Liver (tissue), 3 donors: ENCODE data around the gene BSDC1.

Experiments used
- CTCF ChIP-seq: fragments of 150-350 bp; IDR thresholded peaks from 2 replicates; pipeline ENCODE4 v1.5.1; 2017; ENCODE audit warnings: improper control_type of control experiment, low read depth, low read length; ENCODE audit not compliant: missing input control
- EGR1 ChIP-seq, 2 donors: IDR thresholded peaks; 2 replicates each; pipeline ENCODE4 v1.6.1; 2016 to 2018; ENCODE audit warnings: antibody characterized with exemption in 2 of 2, low read depth in 2 of 2
- HNF4G ChIP-seq: IDR thresholded peaks from 2 replicates; pipeline ENCODE4 v1.6.1; 2016; ENCODE audit warnings: antibody characterized with exemption
- JUND ChIP-seq, 2 donors: IDR thresholded peaks; 2 replicates each; pipeline ENCODE4 v1.6.1; 2016; ENCODE audit warnings: antibody characterized with exemption in 2 of 2
- NR2F2 ChIP-seq: IDR thresholded peaks from 2 replicates; pipeline ENCODE4 v1.6.1; 2016; ENCODE audit warnings: antibody characterized with exemption
- RAD21 ChIP-seq, 2 donors: IDR thresholded peaks; 2 replicates each; pipeline ENCODE4 v1.6.1; 2016; ENCODE audit warnings: antibody characterized with exemption in 2 of 2, mild to moderate bottlenecking in 2 of 2
- REST ChIP-seq: IDR thresholded peaks from 2 replicates; pipeline ENCODE4 v1.6.1; 2016; ENCODE audit warnings: antibody characterized with exemption, mild to moderate bottlenecking
- RXRA ChIP-seq, 2 donors: IDR thresholded peaks; 2 replicates each; pipeline ENCODE4 v1.6.1; 2017 to 2018; ENCODE audit warnings: antibody characterized with exemption in 2 of 2, mild to moderate bottlenecking in 1 of 2
- TAF1 ChIP-seq: conservative IDR thresholded peaks from 2 replicates; pipeline ENCODE4 v1.6.1; 2016; ENCODE audit warnings: antibody characterized with exemption, mild to moderate bottlenecking
- ZBTB33 ChIP-seq: IDR thresholded peaks from 2 replicates; pipeline ENCODE4 v1.6.1; 2016; ENCODE audit warnings: antibody characterized with exemption
- TF ChIP-seq, protein P1 (sequence below): IDR thresholded peaks from 2 replicates; pipeline ENCODE4 v1.6.1; 2016; ENCODE audit warnings: antibody characterized with exemption
- TF ChIP-seq, protein P2 (sequence below): IDR thresholded peaks from 2 replicates; pipeline ENCODE4 v1.6.1; 2016; ENCODE audit warnings: antibody characterized with exemption
- donor health status: healthy.
- donor health status: healthy.

DNA sequence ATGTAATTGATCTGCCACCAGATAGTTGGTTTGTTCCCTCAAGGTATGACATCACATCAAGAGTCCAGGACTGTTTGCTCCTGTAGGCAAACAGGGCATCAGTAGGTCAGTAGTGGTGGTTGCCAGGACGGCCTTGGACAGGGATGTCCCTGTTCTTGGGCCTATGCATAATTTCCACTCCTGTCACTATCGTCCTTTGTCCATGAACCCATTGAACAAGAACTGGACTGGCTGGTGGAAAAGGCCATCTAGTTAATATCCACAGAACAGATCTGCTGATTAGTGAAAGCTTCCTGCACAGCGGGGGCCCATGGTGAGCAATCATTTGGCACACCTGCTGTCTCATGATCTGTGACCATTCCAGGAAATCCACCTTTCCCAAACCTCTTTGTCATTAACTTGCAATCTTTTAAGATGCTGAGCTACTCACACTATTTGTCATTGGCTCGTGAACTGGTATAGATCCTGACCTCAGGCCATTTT, 12.4 kb upstream of the BSDC1 start:
- TF ChIP-seq, protein P1, sequence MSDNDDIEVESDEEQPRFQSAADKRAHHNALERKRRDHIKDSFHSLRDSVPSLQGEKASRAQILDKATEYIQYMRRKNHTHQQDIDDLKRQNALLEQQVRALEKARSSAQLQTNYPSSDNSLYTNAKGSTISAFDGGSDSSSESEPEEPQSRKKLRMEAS = peak; percentile 55
- TF ChIP-seq RXRA (IDR thresholded peaks at IDR 0.05) (peak; percentile 94 to 95), CTCF (no peak), ZBTB33 (peak; percentile 71), NR2F2 (no peak), EGR1 (IDR thresholded peaks at IDR 0.05; ENCODE audit: low read depth in 2 of 2) (peak; percentile 59 to 91), REST (no peak), RAD21 (IDR thresholded peaks at IDR 0.05) (peak in 1 of 2 donors; percentile 29), JUND (IDR thresholded peaks at IDR 0.05) (peak; percentile 96 to 97), TAF1 (no peak), HNF4G (peak; percentile 52)
- TF ChIP-seq, protein P2, sequence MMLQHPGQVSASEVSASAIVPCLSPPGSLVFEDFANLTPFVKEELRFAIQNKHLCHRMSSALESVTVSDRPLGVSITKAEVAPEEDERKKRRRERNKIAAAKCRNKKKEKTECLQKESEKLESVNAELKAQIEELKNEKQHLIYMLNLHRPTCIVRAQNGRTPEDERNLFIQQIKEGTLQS = peak; percentile 96
